Type B pancreatic cell (in vitro differentiated cells): Measurements from ENCODE around the gene MYZAP. TPM values are rescaled to one million over a fixed set of nuclear protein-coding genes. Genes with fewer than 3 reads are reported as not detected.

Source experiments
- DNase-seq: peaks from one replicate; pipeline ENCODE4 v3.0.0; 2021; ENCODE audit warnings: mixed read lengths; ENCODE audit not compliant: unreplicated experiment; ENCODE audit errors: extremely low spot score
- H3K27ac Mint-ChIP-seq: 2 replicates; pipeline ENCODE4 v1.8.0; 2021; ENCODE audit warnings: mild to moderate bottlenecking, mixed read lengths
- H3K27me3 Mint-ChIP-seq: 2 replicates; pipeline ENCODE4 v1.8.0; 2021; ENCODE audit warnings: mixed read lengths
- H3K36me3 Mint-ChIP-seq: 2 replicates; pipeline ENCODE4 v1.8.0; 2021; ENCODE audit warnings: mixed read lengths
- H3K4me1 Mint-ChIP-seq: one replicate; pipeline ENCODE4 v1.8.0; 2021; ENCODE audit warnings: mixed read lengths; ENCODE audit not compliant: unreplicated experiment
- H3K4me3 Mint-ChIP-seq: 2 replicates; pipeline ENCODE4 v1.8.0; 2021; ENCODE audit warnings: mild to moderate bottlenecking, mixed read lengths
- H3K9me3 Mint-ChIP-seq: 2 replicates; pipeline ENCODE4 v1.8.0; 2021; ENCODE audit warnings: mixed read lengths
- CTCF ChIP-seq: fragments of 200-600 bp; sonication (generic); conservative IDR thresholded peaks from 2 replicates; pipeline ENCODE4 v1.5.0; 2021; ENCODE audit warnings: antibody characterized with exemption, mild to moderate bottlenecking
- total RNA-seq: library from RNA; stranded (reverse); gene quantifications from 2 replicates; pipeline ENCODE4 v1.2.1, GENCODE V29; 2021; ENCODE audit warnings: low replicate concordance

Gene MYZAP
- total RNA-seq, 1 donor from 2014 or later: 5.7 TPM

DNA sequence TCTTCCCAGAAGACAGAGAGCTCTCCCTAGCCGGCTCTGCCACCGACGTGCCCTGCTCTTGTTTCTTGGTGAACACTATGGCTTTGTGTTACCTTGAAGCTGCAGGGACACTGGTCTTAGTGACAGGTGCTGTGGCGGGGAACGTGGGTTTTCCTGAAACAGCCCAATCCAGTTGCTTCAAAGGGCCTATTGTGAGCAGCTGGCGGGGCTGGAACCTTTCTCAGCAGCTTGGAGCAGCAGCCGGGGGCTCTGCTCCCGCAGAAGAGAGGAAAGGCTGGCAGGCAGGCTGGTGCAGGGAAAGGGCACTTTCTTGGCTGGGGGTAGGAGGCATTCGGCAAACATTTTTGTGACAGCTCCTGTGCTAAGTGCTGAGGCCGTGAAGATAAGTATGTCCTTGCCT lies 12.8 kb downstream of the MYZAP start:
- Mint-ChIP-seq H3K4me1 (peaks cover under 1% of the 10 kb centered on the region), H3K27me3 (no peaks in the 10 kb centered on the region), H3K36me3 (peaks cover 3% of the 10 kb centered on the region), H3K9me3 (no peaks in the 10 kb centered on the region), H3K27ac (no peak overlapping the region), H3K4me3 (no peak overlapping the region)
- no peak for TF ChIP-seq CTCF
- DNase-seq: no peak

DNA sequence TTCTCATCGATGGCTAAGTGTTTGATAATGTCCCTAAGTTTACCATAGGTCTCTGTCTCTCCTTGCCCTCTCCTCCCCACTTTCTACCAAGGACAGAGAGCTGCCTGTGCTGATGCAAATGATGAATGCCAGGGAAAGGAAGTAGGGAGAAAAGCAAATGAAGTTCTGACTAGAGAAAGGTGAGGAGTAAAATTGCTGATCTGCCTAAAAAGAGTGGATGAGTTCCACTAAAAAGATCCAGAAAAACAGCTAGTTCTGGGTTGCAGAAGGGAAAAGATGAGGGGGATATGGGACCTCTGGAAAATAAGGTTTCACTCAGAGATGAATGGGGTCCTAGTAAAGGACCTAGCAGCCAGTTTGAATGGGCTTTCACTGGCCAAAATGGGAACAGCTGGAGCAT lies 13.8 kb downstream of the MYZAP start:
- TF ChIP-seq CTCF: no peak
- Mint-ChIP-seq H3K36me3 (peaks cover 3% of the 10 kb centered on the region), H3K27ac (no peak overlapping the region), H3K4me3 (no peak overlapping the region), H3K4me1 (peaks cover 6% of the 10 kb centered on the region), H3K9me3 (no peaks in the 10 kb centered on the region), H3K27me3 (no peaks in the 10 kb centered on the region)
- DNase-seq: no peak

GRCh38 chr15:57606048-57606447 lies 14.3 kb downstream of the MYZAP start:
- H3K27ac Mint-ChIP-seq: no peak overlapping the region
- no peaks in the 10 kb centered on the region for H3K9me3 Mint-ChIP-seq
- H3K4me1 Mint-ChIP-seq: peaks cover 12% of the 10 kb centered on the region
- no peak overlapping the region for H3K4me3 Mint-ChIP-seq
- H3K36me3 Mint-ChIP-seq: peaks cover 3% of the 10 kb centered on the region
- TF ChIP-seq CTCF: no peak
- H3K27me3 Mint-ChIP-seq: no peaks in the 10 kb centered on the region
- DNase-seq: no peak

DNA sequence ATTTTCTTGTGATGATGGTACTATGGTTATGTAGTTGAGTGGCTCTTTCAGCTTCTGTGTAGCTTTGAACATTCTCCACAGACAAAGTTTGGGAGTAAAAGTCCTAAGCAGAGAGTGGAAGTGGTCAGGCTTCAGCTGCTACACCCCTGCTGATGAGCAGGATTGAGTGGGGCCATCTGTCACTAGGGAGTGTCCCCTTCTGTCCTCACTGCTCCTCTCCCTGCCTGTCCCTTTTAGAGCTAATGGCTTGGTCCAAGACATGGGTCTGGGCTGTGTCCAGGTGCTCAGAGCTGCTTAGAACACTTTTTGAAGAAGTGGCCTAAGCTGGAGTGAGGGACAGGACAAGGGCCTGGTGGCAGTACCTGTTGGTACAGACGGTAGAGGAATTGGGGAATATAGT lies 15.1 kb downstream of the MYZAP start:
- peak overlapping the region; percentile 25 for H3K27ac Mint-ChIP-seq
- no peaks in the 10 kb centered on the region for H3K9me3 Mint-ChIP-seq
- peaks cover 20% of the 10 kb centered on the region for H3K4me1 Mint-ChIP-seq
- TF ChIP-seq CTCF: no peak
- no peaks in the 10 kb centered on the region for H3K27me3 Mint-ChIP-seq
- no peak overlapping the region for H3K4me3 Mint-ChIP-seq
- DNase-seq: no peak
- peaks cover 3% of the 10 kb centered on the region for H3K36me3 Mint-ChIP-seq

DNA sequence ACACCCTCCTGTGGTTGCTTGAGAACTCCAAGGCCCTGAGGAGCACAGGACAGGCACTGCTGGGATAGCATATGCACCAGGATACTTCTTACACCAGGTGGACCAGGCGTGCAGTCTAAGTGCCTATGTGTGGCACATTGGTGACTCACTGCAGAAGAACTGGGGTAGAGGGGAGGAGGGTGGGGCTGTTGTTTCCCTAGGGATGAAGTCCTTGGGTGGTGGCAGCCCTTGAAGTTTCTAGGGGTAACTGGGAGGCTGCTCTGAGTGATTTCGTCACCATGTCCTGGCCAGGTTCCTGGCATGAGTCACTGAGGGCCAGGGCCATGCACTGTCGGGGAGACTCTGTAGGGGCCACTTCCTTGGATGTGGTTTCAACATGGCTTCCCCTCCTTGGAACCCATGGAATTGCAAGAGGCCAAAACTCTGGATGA lies 15.9 kb downstream of the MYZAP start:
- H3K36me3 Mint-ChIP-seq: peaks cover 3% of the 10 kb centered on the region
- no peaks in the 10 kb centered on the region for H3K27me3 Mint-ChIP-seq
- no peak for TF ChIP-seq CTCF
- no peak overlapping the region for H3K27ac Mint-ChIP-seq
- no peak for DNase-seq
- H3K4me1 Mint-ChIP-seq: peaks cover 26% of the 10 kb centered on the region
- H3K9me3 Mint-ChIP-seq: no peaks in the 10 kb centered on the region
- H3K4me3 Mint-ChIP-seq: no peak overlapping the region
